H1 (cell line): Measurements from ENCODE around the gene AFF1. TPM values are rescaled to one million over a fixed set of nuclear protein-coding genes. Genes with fewer than 3 reads are reported as not detected.

ENCODE experiments used
- CTCF ChIA-PET: fragments of 300-600 bp; sonication (Branson Sonifier 250); formaldehyde crosslinking; loops from one replicate; lab custom pipeline; 2021; ENCODE audit not compliant: partially characterized antibody; lab: Charles Lee
- POLR2A ChIA-PET: fragments of 300-600 bp; sonication (Branson Sonifier 250); formaldehyde crosslinking; loops from one replicate; lab custom pipeline; 2021; ENCODE audit warnings: inconsistent platforms; ENCODE audit not compliant: partially characterized antibody; lab: Charles Lee
- DNase-seq, 2 experiments: peaks; one replicate each; pipeline versions ENCODE4 v3.0.0 to v3.0.0-alpha.2; 2010 to 2022; ENCODE audit warnings: low spot score in 2 of 2, low read depth in 1 of 2, mixed read lengths in 1 of 2
- FAIRE-seq: peaks from 2 replicates; lab custom pipeline; 2011; peaks lifted over from hg19 to GRCh38; lab: Jason Lieb, UNC
- H2AFZ ChIP-seq: 2 replicates; pipeline ENCODE4 v1.8.1; 2012; ENCODE audit warnings: low read length, inconsistent platforms
- H2AK5ac ChIP-seq: 2 replicates; pipeline ENCODE4 v1.6.1; 2013; ENCODE audit warnings: low read depth, low read length
- H2BK120ac ChIP-seq: replicated peaks from 2 replicates; pipeline ENCODE3; 2013; ENCODE audit warnings: low read depth, low read length, inconsistent platforms
- H2BK12ac ChIP-seq: 2 replicates; pipeline ENCODE4 v1.6.1; 2013; ENCODE audit warnings: low read depth, low read length
- H2BK15ac ChIP-seq: 2 replicates; pipeline ENCODE4 v1.6.1; 2013; ENCODE audit warnings: low read length
- H2BK20ac ChIP-seq: 2 replicates; pipeline ENCODE4 v1.6.1; 2013; ENCODE audit warnings: low read length
- H2BK5ac ChIP-seq: 2 replicates; pipeline ENCODE4 v1.6.1; 2013; ENCODE audit warnings: low read depth, low read length
- H3K14ac ChIP-seq: 2 replicates; pipeline ENCODE4 v1.6.1; 2013; ENCODE audit warnings: inconsistent platforms; ENCODE audit not compliant: insufficient read length
- H3K18ac ChIP-seq: 2 replicates; pipeline ENCODE4 v1.6.1; 2013; ENCODE audit warnings: low read length; ENCODE audit errors: extremely low read depth
- H3K23ac ChIP-seq: 2 replicates; pipeline ENCODE4 v1.6.1; 2013; ENCODE audit warnings: inconsistent platforms; ENCODE audit not compliant: insufficient read length
- H3K23me2 ChIP-seq: 2 replicates; pipeline ENCODE4 v1.6.1; 2013; ENCODE audit warnings: low read depth, low read length
- H3K27ac ChIP-seq: 2 replicates; pipeline ENCODE4 v1.6.1; 2011; ENCODE audit warnings: low read depth, low read length, inconsistent platforms
- H3K27me3 ChIP-seq, 4 experiments: replicated peaks in 1 of 4; 1 replicate in 1 of 4; 2 replicates in 3 of 4; pipeline versions ENCODE4 v1.6.1 to v1.8.1; 2011 to 2013; ENCODE audit warnings: low read length in 3 of 4, mild to moderate bottlenecking in 3 of 4, inconsistent platforms in 2 of 4, mixed read lengths in 2 of 4, moderate library complexity in 1 of 4; ENCODE audit not compliant: control insufficient read depth in 3 of 4, insufficient read depth in 3 of 4; ENCODE audit errors: extremely low read depth in 1 of 4
- H3K36me3 ChIP-seq, 4 experiments: 2 replicates each; pipeline versions ENCODE4 v1.6.1 to v1.8.1; 2011 to 2013; ENCODE audit warnings: mild to moderate bottlenecking in 4 of 4, low read length in 3 of 4, moderate library complexity in 2 of 4, control low read depth in 1 of 4, inconsistent platforms in 1 of 4; ENCODE audit not compliant: insufficient read depth in 4 of 4, control insufficient read depth in 2 of 4
- H3K4ac ChIP-seq: replicated peaks from 2 replicates; pipeline ENCODE3; 2013; ENCODE audit warnings: low read length, low read depth, mixed read lengths, inconsistent platforms; ENCODE audit not compliant: insufficient read length
- H3K4me1 ChIP-seq, 4 experiments: replicated peaks in 1 of 4; 1 replicate in 1 of 4; 2 replicates in 3 of 4; pipeline versions ENCODE4 v1.6.1 to v1.8.1; 2011 to 2013; ENCODE audit warnings: low read length in 3 of 4, inconsistent platforms in 2 of 4, mixed read lengths in 1 of 4; ENCODE audit not compliant: insufficient read depth in 4 of 4, control insufficient read depth in 3 of 4
- H3K4me2 ChIP-seq, 2 experiments: 2 replicates each; pipeline versions ENCODE4 v1.6.1 to v1.8.1; 2011 to 2013; ENCODE audit warnings: low read depth in 2 of 2, low read length in 2 of 2, control low read depth in 1 of 2, inconsistent platforms in 1 of 2, mild to moderate bottlenecking in 1 of 2; ENCODE audit not compliant: insufficient read depth in 1 of 2
- H3K4me3 ChIP-seq, 4 experiments: fragments of 200-600, 300-600 bp in 1 of 4; sonication (generic), shearing (Covaris generic), sonication (Bioruptor Twin) in 1 of 4; 2 replicates each; pipeline versions ENCODE4 v1.5.1 to v1.8.1; 2011 to 2016; ENCODE audit warnings: low read length in 4 of 4, low read depth in 3 of 4, control low read depth in 2 of 4, inconsistent platforms in 2 of 4, mild to moderate bottlenecking in 2 of 4, mixed read lengths in 1 of 4, moderate library complexity in 1 of 4; ENCODE audit not compliant: insufficient read depth in 2 of 4; ENCODE audit errors: extremely low read depth in 1 of 4
- H3K56ac ChIP-seq: replicated peaks from 2 replicates; pipeline ENCODE3; 2013; ENCODE audit warnings: low read depth, mild to moderate bottlenecking, mixed read lengths, low read length, inconsistent platforms; ENCODE audit not compliant: insufficient read length
- H3K79me1 ChIP-seq: 2 replicates; pipeline ENCODE4 v1.6.1; 2013; ENCODE audit warnings: low read depth, low read length, control low read depth
- H3K79me2 ChIP-seq, 2 experiments: 2 replicates each; pipeline versions ENCODE4 v1.6.1 to v1.8.1; 2012 to 2013; ENCODE audit warnings: low read length in 2 of 2, mild to moderate bottlenecking in 2 of 2, inconsistent platforms in 1 of 2; ENCODE audit not compliant: insufficient read depth in 2 of 2, control insufficient read depth in 1 of 2
- H3K9ac ChIP-seq, 4 experiments: replicated peaks in 1 of 4; 1 replicate in 1 of 4; 2 replicates in 3 of 4; pipeline versions ENCODE4 v1.6.1 to v1.8.1; 2011 to 2013; ENCODE audit warnings: low read depth in 3 of 4, low read length in 3 of 4, control low read depth in 2 of 4, mild to moderate bottlenecking in 2 of 4, moderate library complexity in 2 of 4, inconsistent platforms in 1 of 4; ENCODE audit errors: extremely low read depth in 1 of 4
- H3K9me3 ChIP-seq, 2 experiments: 2 replicates each; pipeline versions ENCODE4 v1.6.1 to v1.8.1; 2012 to 2013; ENCODE audit warnings: mild to moderate bottlenecking in 2 of 2, moderate library complexity in 2 of 2, control low read depth in 1 of 2, inconsistent platforms in 1 of 2, low read depth in 1 of 2, low read length in 1 of 2, mixed read lengths in 1 of 2; ENCODE audit not compliant: insufficient read depth in 2 of 2
- H4K20me1 ChIP-seq, 2 experiments: replicated peaks in 1 of 2; 2 replicates each; pipeline versions ENCODE3 to v1.8.1; 2011 to 2013; ENCODE audit warnings: inconsistent platforms in 2 of 2, low read length in 2 of 2, mild to moderate bottlenecking in 1 of 2; ENCODE audit not compliant: insufficient read depth in 2 of 2, control insufficient read depth in 1 of 2
- H4K5ac ChIP-seq: 2 replicates; pipeline ENCODE4 v1.6.1; 2013; ENCODE audit warnings: low read length, low read depth, mixed read lengths, inconsistent platforms; ENCODE audit not compliant: insufficient read length
- H4K8ac ChIP-seq: 2 replicates; pipeline ENCODE4 v1.8.0; 2013; ENCODE audit warnings: mild to moderate bottlenecking, moderate library complexity, low read length, inconsistent platforms; ENCODE audit not compliant: insufficient read depth; ENCODE audit errors: extremely low read depth
- H4K91ac ChIP-seq: replicated peaks from 2 replicates; pipeline ENCODE3; 2013; ENCODE audit warnings: low read length, mixed read lengths, inconsistent platforms; ENCODE audit not compliant: insufficient read length
- CHD1 ChIP-seq: IDR thresholded peaks from 2 replicates; pipeline ENCODE4 v1.6.1; 2012; ENCODE audit warnings: low read depth, low read length, improper control_type of control experiment
- TEAD4 ChIP-seq: IDR thresholded peaks from 2 replicates; pipeline ENCODE4 v1.6.1; 2012; ENCODE audit warnings: low read depth, low read length, inconsistent platforms, mixed read lengths
- WGBS, 2 experiments: shearing (Covaris generic) in 1 of 2; methylation state at CpG; one replicate each; pipeline versions ENCODE4 v1.1.6 to v1.1.7; 2013 to 2015; ENCODE audit warnings: low lambda C conversion rate in 2 of 2, mixed read lengths in 2 of 2, inconsistent platforms in 1 of 2, low coverage in 1 of 2, missing lambda C conversion rate in 1 of 2; ENCODE audit not compliant: insufficient replicate concordance in 2 of 2, insufficient coverage in 1 of 2, insufficient read length in 1 of 2; ENCODE audit errors: extremely low coverage in 1 of 2, missing lambda C conversion rate in 1 of 2; 5-methylcytosine and 5-hydroxymethylcytosine counted together
- polyA plus RNA-seq, 7 experiments: library from polyadenylated mRNA; depleted of rRNA in 3 of 7; stranded (reverse) in 5 of 7; unstranded in 2 of 7; fragments of >200 nt in 5 of 7; fragments of 200-250 nt in 2 of 7; gene quantifications; 1 replicate in 5 of 7; 2 replicates in 1 of 7; 4 replicates in 1 of 7; pipeline versions ENCODE4 v1.2.1 to v1.2.3, GENCODE V29; 2011 to 2013; ENCODE audit warnings: missing spikeins in 2 of 7, mixed read lengths in 2 of 7
- total RNA-seq: library from RNA; stranded (reverse); fragmentation: NEBNext Ultra II Directional; extraction: Animal tissue kit (Norgen Biotek cat#: 25700); gene quantifications from 2 replicates; pipeline ENCODE4 v1.2.1, GENCODE V29; 2021

AFF1 gene
- total and polyA plus RNA-seq, 2 of the 8 experiments (the other 6 are each of a cell fraction or from before 2014, with no cell fraction given): 14.8 to 85.5 TPM

- CTCF ChIA-PET: interaction anchor here (3.4 kb wide), 1 partner anchor 15 kb away, joined by 21 read pairs; no protein-coding TSS in a partner anchor
- Histone ChIP-seq H4K8ac (no peak overlapping the region), H3K56ac (no peak overlapping the region), H4K5ac (no peak overlapping the region), H3K14ac (no peak overlapping the region), H3K23me2 (no peaks in the 10 kb centered on the region), H3K9ac (no peak overlapping the region), H4K20me1 (peaks cover 0 to 2% of the 10 kb centered on the region in 2 experiments), H3K79me2 (0 out of 4 replicates have a peak, but pooled peaks cover 0 to 3% of the 10 kb centered on the region in 2 experiments), H2BK12ac (no peak overlapping the region), H3K4me1 (peaks cover 2 to 18% (median 9%) of the 10 kb centered on the region in 4 experiments), H3K4ac (no peak overlapping the region), H3K27me3 (no peaks in the 10 kb centered on the region), H3K79me1 (no peaks in the 10 kb centered on the region; the same call in 1 of the 2 replicates), H2BK120ac (no peak overlapping the region), H3K18ac (no peak overlapping the region), H3K4me3 (no peak overlapping the region), H3K23ac (no peak overlapping the region), H3K27ac (no peak overlapping the region), H2AFZ (no peak overlapping the region), H2AK5ac (no peak overlapping the region), H4K91ac (no peak overlapping the region), H2BK5ac (no peak overlapping the region), H2BK15ac (no peak overlapping the region), H3K4me2 (peak overlapping the region in 1 of 2 experiments; percentile 10; a peak in 1 of 4 replicates), H3K9me3 (no peaks in the 10 kb centered on the region), H3K36me3 (peaks cover 0 to 2% (median 0%) of the 10 kb centered on the region in 4 experiments; a peak in 2 of 8 replicates), H2BK20ac (no peak overlapping the region)
- no peak for TF ChIP-seq CHD1
- 0 out of 2 replicates have a peak, but pooled peaks have one; percentile 26 for TF ChIP-seq TEAD4
- FAIRE-seq (no peak), DNase-seq (no peak)
- WGBS, 2 experiments: 53% methylated on average over 1 of the region's 1 CpG; no CpG with 5 or more reads in 1 of the 2 experiments
- POLR2A ChIA-PET: interaction anchor here (1.1 kb wide), 1 partner anchor 10 kb away, joined by 4 read pairs; no protein-coding TSS in a partner anchor
Measured at GRCh38 chr4:87100168-87100567, 165.4 kb downstream of the AFF1 start.
